LoVo (cell line): Measurements from ENCODE around the gene MLLT10.

Experiments
- DNase-seq: peaks from one replicate; pipeline ENCODE4 v3.0.0-alpha.2; 2016; ENCODE audit warnings: low spot score

Gene MLLT10

DNA sequence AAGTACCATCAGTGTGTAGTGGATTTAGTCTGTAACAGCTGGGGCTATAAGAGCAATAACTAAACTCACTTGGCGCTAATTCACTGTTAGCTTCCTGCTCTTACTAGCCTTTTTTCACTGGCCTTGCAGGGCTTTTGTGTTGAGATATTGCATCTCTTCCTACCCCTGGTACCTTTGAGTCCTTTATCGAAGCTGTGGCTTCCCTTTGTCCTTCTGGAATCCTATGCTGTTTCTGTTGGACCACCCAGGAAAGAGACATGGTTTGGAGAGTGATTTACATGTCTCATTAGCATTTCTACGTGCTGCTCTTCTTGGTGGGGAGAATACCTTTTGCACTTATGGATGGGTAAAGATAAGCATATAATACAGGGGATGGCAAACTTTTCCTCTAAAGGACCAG, 103.8 kb downstream of the MLLT10 start:
- DNase-seq: no peak

DNA sequence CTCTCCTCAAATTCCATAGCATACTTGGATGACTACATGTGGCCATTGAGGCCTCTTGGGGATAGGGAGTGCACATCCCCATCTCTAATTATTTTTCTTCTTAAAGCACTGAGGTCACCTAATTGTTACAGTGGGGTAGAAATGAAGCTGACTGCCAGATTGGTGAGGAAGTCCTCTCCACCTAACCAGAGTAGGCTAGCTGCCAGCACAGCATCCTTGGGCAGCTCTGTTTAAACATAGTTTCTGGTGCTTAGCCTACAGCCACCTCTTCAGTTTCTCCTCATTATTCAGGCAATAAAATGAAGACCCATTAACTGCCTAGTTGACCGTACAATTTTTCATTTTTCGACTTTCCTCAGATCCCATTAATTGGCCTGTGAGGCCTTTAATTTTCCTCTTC, 104.6 kb downstream of the MLLT10 start:
- DNase-seq: no peak

DNA sequence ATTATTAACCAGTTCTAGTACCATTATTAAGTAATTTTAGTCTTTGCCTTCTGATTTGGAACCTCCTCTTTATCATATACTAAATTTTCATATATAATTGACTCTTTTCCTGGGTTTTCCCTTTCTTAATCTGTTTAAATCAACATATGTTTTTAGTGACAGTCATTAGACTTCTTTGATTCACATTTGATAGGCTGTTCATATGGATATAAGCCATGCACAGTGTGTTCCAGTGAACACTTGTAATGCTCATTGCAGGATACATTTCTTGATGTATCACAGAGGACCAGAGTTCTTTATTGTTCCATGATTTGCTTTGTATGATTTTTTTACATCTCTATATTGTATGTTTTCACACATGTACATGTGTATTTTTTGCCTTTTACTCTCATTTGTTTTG, 114.0 kb downstream of the MLLT10 start:
- DNase-seq: no peak

DNA sequence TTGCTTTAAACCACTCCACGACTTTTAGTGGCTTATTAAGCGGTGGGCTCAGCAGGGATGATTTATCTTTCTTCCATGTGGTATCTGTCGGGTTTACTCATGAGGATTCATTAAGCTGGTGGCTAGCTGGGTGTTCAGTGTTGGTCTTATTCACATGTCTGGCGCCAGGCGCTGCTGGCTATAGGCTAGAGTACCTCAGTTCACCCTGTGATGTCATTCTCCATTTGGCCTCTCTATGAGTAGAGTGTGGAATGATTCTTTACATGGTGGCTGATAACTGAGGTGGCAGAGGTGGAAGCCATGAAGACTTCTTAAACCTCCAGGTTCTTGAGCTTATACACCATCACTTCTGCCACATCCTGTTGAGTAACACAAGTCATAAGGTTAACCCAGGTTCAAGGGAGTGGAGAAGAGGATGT, 115.4 kb downstream of the MLLT10 start:
- DNase-seq: no peak

DNA sequence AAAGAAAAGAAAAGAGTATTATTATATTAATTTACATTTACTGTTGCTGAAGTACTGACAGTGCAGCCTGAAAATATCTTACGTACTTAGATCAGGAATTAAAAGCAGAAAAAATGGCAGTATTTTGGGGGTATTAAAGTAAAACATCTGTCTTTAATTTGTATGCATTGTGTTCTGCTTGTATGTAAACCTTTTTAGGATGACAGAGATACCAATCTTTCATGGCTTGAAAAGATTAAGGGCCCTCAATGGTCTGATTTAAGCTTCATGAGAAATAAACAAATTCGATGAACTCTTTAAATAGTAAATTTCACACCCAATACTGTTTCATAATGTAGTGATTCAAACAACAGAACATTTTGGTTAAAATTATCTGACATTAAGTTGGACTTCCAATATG, 116.3 kb downstream of the MLLT10 start:
- DNase-seq: no peak

DNA sequence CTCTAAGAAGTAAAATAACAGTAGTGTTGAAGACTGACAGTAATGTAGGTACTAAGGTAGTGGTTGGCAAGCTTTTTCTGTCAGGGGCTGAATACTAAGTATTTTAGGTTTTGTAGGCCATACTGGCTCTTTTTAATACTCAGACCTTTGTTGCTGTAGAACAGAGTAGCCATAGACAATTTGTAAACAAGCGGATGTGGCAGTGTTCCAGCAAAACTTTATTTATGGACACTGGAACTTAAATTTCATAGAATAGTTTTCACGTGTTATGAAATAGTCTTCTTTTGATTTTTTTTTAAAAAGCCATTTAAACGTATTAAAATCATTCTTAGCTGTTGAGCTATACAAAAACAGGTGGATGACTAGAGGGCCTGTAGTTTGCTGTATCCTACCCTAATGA, 121.2 kb downstream of the MLLT10 start:
- DNase-seq: no peak

DNA sequence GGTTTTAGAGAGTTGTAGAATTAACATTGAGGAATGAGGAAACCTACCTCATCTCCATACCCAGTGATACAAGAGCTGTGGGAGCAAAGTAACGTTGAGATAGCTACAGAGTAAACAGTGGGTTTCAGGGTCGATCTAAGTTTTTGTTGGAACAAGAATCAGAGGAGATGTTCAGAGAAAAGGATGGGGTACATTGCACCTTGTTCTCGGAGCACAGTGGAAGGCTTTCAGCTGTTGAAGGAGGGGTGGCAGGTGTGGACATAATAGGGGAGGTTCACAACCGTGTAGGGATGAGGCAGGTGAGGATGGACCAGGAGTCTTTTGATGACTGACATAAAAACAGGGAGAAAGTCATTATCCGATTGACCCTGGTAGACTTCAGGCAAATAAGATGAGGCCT, 121.7 kb downstream of the MLLT10 start:
- no peak for DNase-seq

DNA sequence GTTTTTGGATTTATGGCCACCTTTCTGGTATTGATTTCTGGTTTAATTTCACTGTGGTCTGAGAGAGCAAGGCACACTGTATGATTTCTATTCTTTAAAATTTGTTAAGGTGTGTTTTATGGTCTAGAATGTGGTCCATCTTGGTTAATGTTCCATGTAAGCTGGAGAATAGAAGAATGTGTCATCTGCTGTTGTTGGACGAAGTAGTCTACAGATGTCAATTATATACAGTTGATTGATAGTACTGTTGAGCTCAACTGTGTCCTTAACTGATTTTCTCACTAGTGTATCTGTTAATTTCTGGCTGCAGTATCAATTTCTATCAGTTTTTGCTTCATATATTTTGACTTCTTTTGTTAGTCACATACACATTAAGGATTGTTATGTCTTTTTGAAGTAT, 127.1 kb downstream of the MLLT10 start:
- DNase-seq: no peak

DNA sequence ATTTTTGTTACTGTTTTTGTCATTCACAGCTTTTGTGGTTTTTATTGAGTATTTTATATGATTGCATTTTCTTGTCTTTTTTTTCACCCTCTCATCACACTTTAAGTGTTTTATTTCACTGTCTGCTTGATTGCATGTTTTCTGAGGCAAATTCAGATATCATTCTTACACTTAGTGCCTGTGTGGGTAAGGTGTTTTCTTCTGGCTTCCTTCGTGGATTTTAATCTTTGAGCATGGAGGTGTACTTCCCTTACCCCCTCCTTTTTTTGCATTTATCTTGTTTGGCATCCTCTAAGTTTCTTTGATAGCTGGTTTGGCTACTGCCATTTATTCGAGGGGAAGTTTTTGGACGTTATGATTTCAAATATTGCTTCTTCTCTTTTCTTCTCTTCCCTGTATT, 127.9 kb downstream of the MLLT10 start:
- no peak for DNase-seq

DNA sequence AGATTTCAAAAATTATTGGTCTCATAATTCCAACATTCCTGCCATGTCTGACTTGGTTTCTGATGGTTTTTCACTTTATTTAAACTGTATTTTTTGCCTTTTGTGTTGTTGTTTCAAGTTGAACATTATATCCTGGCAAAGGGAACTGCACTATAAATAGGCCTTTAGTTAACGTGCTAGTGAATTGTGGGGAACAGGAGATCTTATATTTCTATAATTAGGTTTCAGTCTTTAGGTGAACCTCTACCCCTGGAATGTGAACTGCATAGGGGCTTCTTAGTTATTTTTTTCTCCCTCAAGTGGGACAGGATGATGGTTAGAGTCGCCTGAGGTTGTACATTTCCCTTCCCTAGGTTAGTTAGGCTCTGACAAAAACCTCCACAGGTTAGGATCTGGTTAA, 128.6 kb downstream of the MLLT10 start:
- DNase-seq: no peak

DNA sequence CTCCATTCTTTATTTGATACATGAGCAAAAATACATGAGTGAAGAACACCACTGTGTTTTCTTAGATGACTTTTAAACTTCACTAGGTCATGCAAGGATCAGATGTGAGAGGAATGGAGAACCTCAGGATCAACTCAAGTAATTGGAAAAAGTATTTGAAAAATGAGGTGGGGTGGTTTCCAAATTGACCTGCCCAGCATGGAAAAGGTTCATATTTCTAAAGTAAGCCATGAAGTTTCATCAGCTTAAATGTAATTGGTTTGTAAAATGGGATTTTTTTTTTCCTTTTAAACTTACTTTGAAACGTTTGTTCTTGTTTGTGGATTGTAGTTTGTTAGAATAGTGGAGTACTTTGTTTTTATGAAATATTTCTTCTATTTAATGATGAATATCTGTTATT, 134.8 kb downstream of the MLLT10 start:
- no peak for DNase-seq

DNA sequence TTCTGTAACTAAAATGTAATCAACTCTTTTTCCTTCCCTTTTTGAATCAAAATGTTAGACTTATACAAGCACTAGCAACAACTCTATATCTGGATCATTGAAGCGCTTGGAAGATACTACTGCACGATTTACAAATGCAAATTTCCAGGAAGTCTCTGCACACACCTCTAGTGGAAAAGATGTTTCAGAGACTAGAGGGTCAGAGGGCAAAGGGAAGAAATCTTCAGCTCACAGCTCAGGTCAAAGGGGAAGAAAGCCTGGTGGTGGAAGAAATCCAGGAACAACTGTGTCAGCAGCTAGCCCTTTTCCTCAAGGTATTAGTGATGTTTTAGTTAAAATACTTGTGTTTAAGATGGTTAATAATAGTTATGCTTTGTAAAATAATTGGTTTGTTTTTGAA, 136.4 kb downstream of the MLLT10 start:
- DNase-seq: no peak

DNA sequence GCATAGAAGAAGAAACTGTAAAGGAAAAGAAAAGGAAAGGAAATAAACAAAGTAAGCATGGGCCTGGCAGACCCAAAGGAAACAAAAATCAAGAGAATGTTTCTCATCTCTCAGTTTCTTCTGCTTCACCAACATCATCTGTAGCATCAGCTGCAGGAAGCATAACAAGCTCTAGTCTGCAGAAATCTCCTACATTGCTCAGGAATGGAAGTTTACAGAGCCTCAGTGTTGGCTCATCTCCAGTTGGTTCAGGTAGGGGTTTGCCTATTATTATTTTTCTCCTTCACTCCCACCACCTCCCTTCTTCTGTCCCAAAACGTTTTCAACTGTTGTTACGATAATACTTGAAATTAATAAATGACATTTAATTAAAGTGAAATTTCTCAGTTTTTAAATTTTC, 139.6 kb downstream of the MLLT10 start:
- DNase-seq: no peak

DNA sequence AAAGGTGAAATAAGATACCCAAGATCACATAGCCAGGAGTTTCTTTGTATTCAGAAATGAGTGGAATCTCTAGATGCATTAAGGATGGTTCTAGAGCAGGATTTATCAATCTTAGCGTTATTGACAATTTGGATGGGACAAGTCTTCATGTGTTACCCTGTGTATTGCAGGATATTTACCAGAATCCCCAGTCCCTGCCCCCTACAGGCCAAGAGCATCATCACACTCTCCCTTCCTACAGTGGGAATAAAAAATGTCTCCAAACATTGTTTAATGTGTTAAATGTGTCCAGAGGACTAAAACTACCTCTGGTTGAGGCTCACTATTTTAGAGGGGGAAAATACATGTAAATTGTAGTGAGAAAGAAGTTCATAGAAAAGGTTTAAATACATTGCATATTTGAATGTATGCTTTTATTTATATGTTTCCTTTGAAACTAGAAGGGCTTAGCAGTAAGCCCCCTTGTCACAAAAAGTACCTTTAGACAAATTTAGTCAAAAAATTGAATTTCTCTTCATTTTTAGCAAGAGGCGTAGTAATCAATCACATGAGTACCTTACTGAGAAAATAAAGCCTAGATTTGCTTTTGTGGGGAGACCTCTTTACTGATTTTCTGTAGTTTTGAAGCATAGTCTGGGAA, 141.2 kb downstream of the MLLT10 start:
- DNase-seq: peak; percentile 21

DNA sequence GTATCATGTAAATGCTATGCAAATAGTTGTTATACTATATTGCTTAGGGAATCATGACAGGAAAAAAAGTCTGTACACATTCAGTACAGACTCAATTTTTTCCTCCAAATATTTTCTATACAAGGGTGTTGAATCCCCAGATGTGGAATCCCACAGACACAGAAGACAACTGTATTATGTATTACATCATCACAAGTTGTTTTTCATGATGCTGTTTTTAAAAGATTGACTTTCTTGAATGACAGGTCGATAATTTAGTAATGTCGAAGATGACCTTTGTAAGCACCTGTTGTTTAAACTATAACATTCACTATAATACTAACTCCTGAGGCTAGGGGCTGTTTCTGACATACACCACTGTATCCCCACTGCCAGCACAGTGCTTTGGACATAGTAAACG, 143.5 kb downstream of the MLLT10 start:
- no peak for DNase-seq

DNA sequence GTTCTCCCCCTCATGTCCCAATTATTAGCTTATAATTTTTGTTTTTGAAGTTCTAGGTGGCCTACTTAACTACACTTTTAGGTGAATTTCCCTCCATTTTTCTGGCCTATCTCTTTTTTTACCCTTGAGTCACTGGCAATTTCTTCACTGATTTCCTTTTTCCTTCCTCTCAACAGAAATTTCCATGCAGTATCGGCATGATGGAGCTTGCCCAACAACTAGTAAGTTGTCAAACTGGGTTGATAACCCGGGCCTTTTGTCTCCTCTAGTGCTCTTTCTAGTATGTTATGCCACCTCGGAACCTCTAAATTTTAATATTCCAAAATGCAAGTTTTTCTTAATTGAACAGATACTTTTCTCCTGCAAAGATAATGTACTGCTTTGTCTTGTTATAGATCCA, 147.1 kb downstream of the MLLT10 start:
- no peak for DNase-seq

DNA sequence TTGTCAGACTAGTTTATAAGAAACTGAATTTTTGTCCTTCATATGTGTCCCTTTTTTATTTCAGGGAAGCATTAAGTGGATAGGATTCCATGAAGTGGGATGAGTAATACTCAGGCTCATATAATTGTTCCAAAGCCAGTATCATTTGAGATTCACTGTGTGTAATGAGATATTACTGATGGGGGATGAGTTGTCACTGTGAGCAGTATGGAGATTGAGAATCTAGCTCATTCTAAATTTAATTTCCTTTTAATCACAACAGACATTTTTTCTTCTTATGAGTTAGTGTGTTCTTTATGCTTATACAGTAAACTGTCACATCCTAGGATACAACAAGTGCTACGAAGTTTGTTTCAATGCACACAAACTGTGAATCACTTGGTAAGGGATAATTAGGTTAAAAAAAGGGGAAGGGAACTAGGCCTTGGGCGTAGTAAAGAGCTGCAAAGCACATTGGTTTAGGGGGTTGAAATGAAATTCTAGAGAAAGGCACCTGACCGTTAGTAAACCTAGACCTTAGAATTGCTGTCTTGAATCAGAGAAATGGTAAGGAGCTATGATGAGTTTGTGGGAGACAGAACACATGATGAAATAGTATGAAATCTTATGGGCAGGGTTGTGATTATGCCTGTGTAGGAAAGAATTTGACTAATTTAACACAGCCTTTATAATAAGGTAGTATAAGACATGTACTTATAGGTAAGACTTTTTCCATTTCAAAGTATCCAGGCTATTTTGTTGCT, 153.4 kb downstream of the MLLT10 start:
- DNase-seq: peak; percentile 23

DNA sequence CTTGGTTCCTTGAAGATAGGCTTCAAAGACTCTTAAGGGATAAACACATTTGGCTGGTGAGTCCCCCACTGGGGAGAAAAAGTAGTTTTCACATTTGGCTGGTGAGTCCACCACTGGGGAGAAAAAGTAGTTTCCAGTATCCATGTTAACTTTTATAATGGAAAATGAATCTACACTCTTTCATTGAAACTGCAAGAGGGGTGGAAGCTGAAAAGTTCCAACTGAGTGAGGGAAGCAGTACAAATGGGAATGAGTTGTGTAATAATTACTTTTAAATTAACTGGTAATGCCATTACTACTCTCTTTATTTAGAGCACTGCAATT, 153.9 kb downstream of the MLLT10 start:
- DNase-seq: no peak

DNA sequence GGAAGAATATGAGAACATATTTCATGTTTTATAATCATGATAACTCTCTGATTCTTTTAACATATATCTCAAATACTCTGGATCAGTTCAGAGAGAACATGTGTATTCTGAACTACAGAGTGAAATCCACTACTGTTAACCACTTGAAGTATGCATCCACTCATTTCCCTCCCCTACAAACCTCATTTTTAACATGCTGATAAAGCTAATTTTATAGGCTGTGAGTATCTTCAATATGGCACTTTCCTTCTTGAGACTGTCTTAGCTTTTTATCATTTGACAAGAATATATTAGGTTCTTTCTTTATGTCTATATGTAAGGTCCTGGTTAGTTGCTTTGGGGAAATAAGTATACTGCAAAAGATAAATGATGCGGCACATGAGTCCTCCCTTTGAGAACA, 154.8 kb downstream of the MLLT10 start:
- DNase-seq: no peak

DNA sequence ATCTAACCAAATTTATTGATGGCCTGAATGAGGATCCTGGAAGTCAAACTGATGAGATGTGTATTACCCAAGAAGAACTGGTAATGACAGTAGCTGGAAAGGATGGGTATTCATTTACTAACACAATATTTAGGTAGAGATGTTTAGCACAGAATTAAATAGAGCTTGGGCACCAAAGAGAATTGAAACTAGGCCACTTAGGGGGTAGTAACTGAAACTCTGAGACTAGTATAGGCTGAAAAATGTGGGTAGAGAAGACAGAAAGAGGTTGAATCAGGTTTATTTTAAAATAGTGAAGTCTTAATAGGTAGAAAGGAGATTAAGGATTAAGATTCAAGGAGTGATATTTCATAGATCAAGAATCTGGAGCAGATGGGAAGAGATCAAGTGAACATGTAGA, 155.8 kb downstream of the MLLT10 start:
- DNase-seq: no peak

DNA sequence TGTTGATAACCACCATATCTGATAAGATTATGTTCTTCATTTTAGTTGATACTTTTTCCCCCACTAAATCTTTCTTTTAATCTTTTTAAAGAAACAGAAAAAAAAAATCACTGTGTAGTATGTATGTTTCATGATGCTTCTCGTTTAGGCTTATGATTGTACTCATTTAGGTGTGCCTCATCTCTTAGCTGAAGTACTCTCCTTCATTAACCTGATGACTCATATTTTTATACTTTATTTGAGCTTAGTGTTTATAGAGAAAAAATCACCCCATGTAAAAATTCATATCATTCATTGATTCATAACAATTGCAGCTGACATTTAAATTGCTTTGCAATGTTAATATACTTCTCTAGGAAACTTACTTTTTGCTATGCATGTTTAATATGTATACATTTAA, 158.9 kb downstream of the MLLT10 start:
- no peak for DNase-seq

DNA sequence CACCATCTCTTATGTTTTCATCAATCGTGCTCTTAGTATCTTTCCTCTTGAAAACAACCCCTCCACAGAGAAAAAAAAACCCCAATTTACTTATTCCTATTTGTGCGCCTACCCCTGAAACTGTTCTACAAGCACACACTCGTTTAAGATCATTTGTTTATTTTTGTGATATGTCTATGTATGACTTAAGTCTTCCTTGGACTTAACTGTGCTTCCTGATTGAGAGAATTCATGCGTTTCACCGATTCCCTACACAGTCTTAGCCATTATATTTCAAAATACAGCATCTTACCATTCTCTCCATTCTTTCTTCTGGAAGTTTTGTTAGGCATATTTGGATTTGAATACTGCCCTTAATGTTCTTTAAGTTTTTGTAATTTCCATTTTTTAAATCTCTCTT, 159.4 kb downstream of the MLLT10 start:
- no peak for DNase-seq

DNA sequence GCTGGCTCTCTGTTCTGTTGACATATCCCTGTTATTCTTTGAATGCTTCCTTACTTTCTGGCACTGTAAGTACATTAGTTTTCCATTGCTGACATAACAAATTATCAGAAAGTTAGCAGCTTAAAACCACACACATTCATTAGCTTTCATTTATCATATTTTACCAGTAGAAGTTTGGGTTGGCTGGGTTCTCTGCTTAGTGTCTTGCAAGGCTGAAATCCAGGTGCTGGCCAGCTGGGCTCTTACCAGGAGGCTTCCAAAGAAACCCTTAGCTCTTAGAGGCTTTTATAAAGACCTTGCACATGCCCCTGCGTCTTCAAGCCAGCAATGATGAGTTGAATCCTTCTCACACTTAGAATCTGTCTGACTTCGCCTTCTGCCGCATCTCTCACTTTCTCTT, 160.6 kb downstream of the MLLT10 start:
- no peak for DNase-seq

DNA sequence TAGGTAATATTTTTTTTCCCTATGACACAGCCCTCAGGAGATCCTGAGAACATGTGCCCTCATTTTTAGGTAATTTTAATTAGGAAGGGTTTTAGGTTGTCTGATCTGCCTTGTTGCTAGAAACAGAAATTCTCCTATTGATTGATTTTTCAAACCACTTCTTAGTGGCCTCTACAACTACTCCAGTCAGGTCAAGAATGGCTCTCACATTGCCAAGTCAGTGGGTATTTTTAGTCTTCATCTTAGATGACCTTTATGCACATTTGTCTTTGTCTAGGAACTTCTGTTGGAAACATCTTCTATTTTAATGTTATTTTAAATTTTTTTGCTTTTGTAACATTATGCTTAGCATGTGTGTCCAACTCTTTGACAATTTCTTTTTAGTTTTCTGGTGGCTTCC, 162.3 kb downstream of the MLLT10 start:
- DNase-seq: no peak
